ENCODE measurements around the gene PIGM. TPM values are rescaled to one million over a fixed set of nuclear protein-coding genes. Genes with fewer than 3 reads are reported as not detected.
"Not testable (repeated sequence)": the region's sequence is repeated elsewhere in the genome, so short reads cannot be mapped to it uniquely, and the experiment has no call there.

The PIGM gene
- total RNA-seq, 1 donor from 2014 or later: 7.0 TPM

DNA sequence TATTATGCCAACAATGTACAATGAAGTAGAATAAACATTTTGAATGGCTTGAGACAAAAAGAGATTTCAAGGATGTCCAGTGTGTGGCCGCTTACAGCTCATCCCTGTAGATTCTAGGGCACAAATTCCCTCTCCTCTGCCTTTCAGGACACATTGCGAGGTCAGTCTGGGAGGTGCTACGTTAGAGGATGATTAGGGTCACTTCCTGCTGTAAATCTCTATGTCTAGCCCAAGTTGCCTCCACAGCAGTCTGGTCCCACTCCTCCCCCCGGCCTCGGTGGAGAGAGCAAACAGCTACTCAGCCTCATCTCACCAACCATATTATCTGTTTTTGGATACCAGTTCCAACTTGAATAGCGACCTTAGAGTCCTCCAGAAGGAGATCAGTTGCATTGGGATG lies 21.1 kb upstream of the PIGM start:
- no peaks in the 10 kb centered on the region for H3K9me3 Mint-ChIP-seq (ENCODE audit: unreplicated experiment)
- peaks cover 9% of the 10 kb centered on the region for H3K4me1 Mint-ChIP-seq (ENCODE audit: low read depth, unreplicated experiment)
- TF ChIP-seq, protein P1, sequence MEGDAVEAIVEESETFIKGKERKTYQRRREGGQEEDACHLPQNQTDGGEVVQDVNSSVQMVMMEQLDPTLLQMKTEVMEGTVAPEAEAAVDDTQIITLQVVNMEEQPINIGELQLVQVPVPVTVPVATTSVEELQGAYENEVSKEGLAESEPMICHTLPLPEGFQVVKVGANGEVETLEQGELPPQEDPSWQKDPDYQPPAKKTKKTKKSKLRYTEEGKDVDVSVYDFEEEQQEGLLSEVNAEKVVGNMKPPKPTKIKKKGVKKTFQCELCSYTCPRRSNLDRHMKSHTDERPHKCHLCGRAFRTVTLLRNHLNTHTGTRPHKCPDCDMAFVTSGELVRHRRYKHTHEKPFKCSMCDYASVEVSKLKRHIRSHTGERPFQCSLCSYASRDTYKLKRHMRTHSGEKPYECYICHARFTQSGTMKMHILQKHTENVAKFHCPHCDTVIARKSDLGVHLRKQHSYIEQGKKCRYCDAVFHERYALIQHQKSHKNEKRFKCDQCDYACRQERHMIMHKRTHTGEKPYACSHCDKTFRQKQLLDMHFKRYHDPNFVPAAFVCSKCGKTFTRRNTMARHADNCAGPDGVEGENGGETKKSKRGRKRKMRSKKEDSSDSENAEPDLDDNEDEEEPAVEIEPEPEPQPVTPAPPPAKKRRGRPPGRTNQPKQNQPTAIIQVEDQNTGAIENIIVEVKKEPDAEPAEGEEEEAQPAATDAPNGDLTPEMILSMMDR (IDR thresholded peaks at IDR 0.05; ENCODE audit: insufficient read depth, low read depth, low read length): no peak
- TF ChIP-seq EZH2 (IDR thresholded peaks at IDR 0.05; ENCODE audit: insufficient read depth, low read length): no peak
- H3K27me3 Mint-ChIP-seq (ENCODE audit: low read depth, unreplicated experiment): peaks cover 47% of the 10 kb centered on the region
- DNase-seq (ENCODE audit: low read depth): no peak
- Histone ChIP-seq H3K79me2 (ENCODE audit: insufficient read depth, low read length) (no peaks in the 10 kb centered on the region), H3K4me1 (ENCODE audit: insufficient read depth, low read length) (no peaks in the 10 kb centered on the region), H3K36me3 (ENCODE audit: insufficient read depth, low read length) (no peaks in the 10 kb centered on the region), H3K27me3 (ENCODE audit: insufficient read depth, low read length) (peaks cover 47% of the 10 kb centered on the region), H3K4me2 (ENCODE audit: low read length) (no peak overlapping the region), H3K4me3 (ENCODE audit: insufficient read depth, low read depth, low read length) (no peak overlapping the region), H2AFZ (ENCODE audit: low read depth, low read length) (no peak overlapping the region), H3K9ac (ENCODE audit: low read length) (no peak overlapping the region), H3K9me3 (ENCODE audit: insufficient read depth, low read depth, low read length) (no peaks in the 10 kb centered on the region), H3K27ac (ENCODE audit: low read depth, low read length) (no peak overlapping the region), H4K20me1 (ENCODE audit: insufficient read depth, low read length) (no peaks in the 10 kb centered on the region)
- no peak for FAIRE-seq
- no peak overlapping the region for H3K27ac Mint-ChIP-seq (ENCODE audit: unreplicated experiment)
- H3K36me3 Mint-ChIP-seq (ENCODE audit: low read depth, unreplicated experiment): peaks cover 2% of the 10 kb centered on the region
- H3K4me3 Mint-ChIP-seq (ENCODE audit: unreplicated experiment): no peak overlapping the region

DNA sequence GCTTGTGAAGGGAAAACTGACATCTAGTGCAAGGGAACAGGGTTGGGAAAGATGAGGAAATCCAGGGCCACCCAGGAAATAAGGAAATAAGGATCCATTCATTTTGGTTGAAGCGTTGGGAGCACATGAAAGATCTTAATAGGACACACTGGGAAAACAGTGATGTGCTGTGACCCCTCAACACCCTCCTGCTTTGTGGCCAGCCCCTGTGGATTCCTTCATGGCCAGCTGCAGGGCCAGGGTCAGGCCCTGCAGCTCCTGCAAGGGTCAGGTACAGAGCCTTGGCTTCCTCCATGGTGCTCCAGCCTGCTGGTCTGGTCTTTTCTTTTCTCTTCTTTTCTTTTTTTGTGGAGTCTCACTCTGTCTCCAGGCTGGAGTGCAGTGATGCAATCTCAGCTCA lies 18.8 kb upstream of the PIGM start:
- no peak for FAIRE-seq
- DNase-seq (ENCODE audit: low read depth): no peak

GRCh38 chr1:160050182-160050581 lies 18.4 kb upstream of the PIGM start:
- H3K9ac ChIP-seq (ENCODE audit: low read length); FAIRE-seq; H3K4me3 ChIP-seq (ENCODE audit: insufficient read depth, low read depth, low read length); H3K27ac ChIP-seq (ENCODE audit: low read depth, low read length); H3K4me1 ChIP-seq (ENCODE audit: insufficient read depth, low read length); DNase-seq (ENCODE audit: low read depth); H4K20me1 ChIP-seq (ENCODE audit: insufficient read depth, low read length); H3K4me3 Mint-ChIP-seq (ENCODE audit: unreplicated experiment); H3K9me3 Mint-ChIP-seq (ENCODE audit: unreplicated experiment); H3K27ac Mint-ChIP-seq (ENCODE audit: unreplicated experiment); H3K79me2 ChIP-seq (ENCODE audit: insufficient read depth, low read length); H2AFZ ChIP-seq (ENCODE audit: low read depth, low read length); H3K4me2 ChIP-seq (ENCODE audit: low read length); H3K9me3 ChIP-seq (ENCODE audit: insufficient read depth, low read depth, low read length); H3K36me3 ChIP-seq (ENCODE audit: insufficient read depth, low read length); H3K36me3 Mint-ChIP-seq (ENCODE audit: low read depth, unreplicated experiment): not testable (repeated sequence)
- H3K27me3 Mint-ChIP-seq (ENCODE audit: low read depth, unreplicated experiment): peaks cover 36% of the 10 kb centered on the region
- H3K27me3 ChIP-seq (ENCODE audit: insufficient read depth, low read length): peaks cover 36% of the 10 kb centered on the region
- peaks cover 19% of the 10 kb centered on the region for H3K4me1 Mint-ChIP-seq (ENCODE audit: low read depth, unreplicated experiment)

More for the DNA sequence above, 18.8 kb upstream of the PIGM start:
- Mint-ChIP-seq H3K4me1 (ENCODE audit: low read depth, unreplicated experiment) (peaks cover 19% of the 10 kb centered on the region), H3K9me3 (ENCODE audit: unreplicated experiment) (no peaks in the 10 kb centered on the region), H3K27ac (ENCODE audit: unreplicated experiment) (no peak overlapping the region), H3K27me3 (ENCODE audit: low read depth, unreplicated experiment) (peaks cover 38% of the 10 kb centered on the region), H3K4me3 (ENCODE audit: unreplicated experiment) (no peak overlapping the region), H3K36me3 (ENCODE audit: low read depth, unreplicated experiment) (peaks cover under 1% of the 10 kb centered on the region)
- peaks cover 5% of the 10 kb centered on the region for H3K4me1 ChIP-seq (ENCODE audit: insufficient read depth, low read length)
- no peaks in the 10 kb centered on the region for H3K9me3 ChIP-seq (ENCODE audit: insufficient read depth, low read depth, low read length)
- H3K27me3 ChIP-seq (ENCODE audit: insufficient read depth, low read length): peaks cover 39% of the 10 kb centered on the region
- TF ChIP-seq, protein P1 (IDR thresholded peaks at IDR 0.05; ENCODE audit: insufficient read depth, low read depth, low read length): no peak
- no peak for TF ChIP-seq EZH2 (IDR thresholded peaks at IDR 0.05; ENCODE audit: insufficient read depth, low read length)
- H2AFZ ChIP-seq (ENCODE audit: low read depth, low read length): no peak overlapping the region
- no peak overlapping the region for H3K27ac ChIP-seq (ENCODE audit: low read depth, low read length)
- H3K9ac ChIP-seq (ENCODE audit: low read length): no peak overlapping the region
- no peak overlapping the region for H3K4me3 ChIP-seq (ENCODE audit: insufficient read depth, low read depth, low read length)
- no peaks in the 10 kb centered on the region for H4K20me1 ChIP-seq (ENCODE audit: insufficient read depth, low read length)
- H3K79me2 ChIP-seq (ENCODE audit: insufficient read depth, low read length): no peaks in the 10 kb centered on the region
- no peaks in the 10 kb centered on the region for H3K36me3 ChIP-seq (ENCODE audit: insufficient read depth, low read length)
- H3K4me2 ChIP-seq (ENCODE audit: low read length): no peak overlapping the region

Measured in astrocyte (in vitro differentiated cells and primary cell).